Tibial nerve (tissue), 4 donors: ENCODE measurements around the gene GINS2.

ENCODE experiments used
- EP300 ChIP-seq, 2 donors: sonication (generic); formaldehyde crosslinking; IDR thresholded peaks; one replicate each; pipeline ENCODE4 v1.6.1; 2017; ENCODE audit warnings: antibody characterized with exemption in 2 of 2, mild to moderate bottlenecking in 1 of 2
- TF ChIP-seq, protein P1 (sequence below), 5 experiments: fragments of 200-600 bp in 3 of 5; fragments of 450-650 bp in 2 of 5; sonication (generic) in 3 of 5; IDR thresholded peaks; one replicate each; pipeline ENCODE4 v1.5.1; 2016 to 2019; ENCODE audit warnings: antibody characterized with exemption in 5 of 5, mild to moderate bottlenecking in 3 of 5, moderate library complexity in 2 of 5

- TF ChIP-seq, protein P1, sequence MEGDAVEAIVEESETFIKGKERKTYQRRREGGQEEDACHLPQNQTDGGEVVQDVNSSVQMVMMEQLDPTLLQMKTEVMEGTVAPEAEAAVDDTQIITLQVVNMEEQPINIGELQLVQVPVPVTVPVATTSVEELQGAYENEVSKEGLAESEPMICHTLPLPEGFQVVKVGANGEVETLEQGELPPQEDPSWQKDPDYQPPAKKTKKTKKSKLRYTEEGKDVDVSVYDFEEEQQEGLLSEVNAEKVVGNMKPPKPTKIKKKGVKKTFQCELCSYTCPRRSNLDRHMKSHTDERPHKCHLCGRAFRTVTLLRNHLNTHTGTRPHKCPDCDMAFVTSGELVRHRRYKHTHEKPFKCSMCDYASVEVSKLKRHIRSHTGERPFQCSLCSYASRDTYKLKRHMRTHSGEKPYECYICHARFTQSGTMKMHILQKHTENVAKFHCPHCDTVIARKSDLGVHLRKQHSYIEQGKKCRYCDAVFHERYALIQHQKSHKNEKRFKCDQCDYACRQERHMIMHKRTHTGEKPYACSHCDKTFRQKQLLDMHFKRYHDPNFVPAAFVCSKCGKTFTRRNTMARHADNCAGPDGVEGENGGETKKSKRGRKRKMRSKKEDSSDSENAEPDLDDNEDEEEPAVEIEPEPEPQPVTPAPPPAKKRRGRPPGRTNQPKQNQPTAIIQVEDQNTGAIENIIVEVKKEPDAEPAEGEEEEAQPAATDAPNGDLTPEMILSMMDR (IDR thresholded peaks at IDR 0.05), result no peak
- no peak for TF ChIP-seq EP300 (IDR thresholded peaks at IDR 0.05)
Measured at GRCh38 chr16:85709766-85710585, 21.2 kb upstream of the GINS2 start.
